ENCODE measurements around the gene VEGFC.

DNA sequence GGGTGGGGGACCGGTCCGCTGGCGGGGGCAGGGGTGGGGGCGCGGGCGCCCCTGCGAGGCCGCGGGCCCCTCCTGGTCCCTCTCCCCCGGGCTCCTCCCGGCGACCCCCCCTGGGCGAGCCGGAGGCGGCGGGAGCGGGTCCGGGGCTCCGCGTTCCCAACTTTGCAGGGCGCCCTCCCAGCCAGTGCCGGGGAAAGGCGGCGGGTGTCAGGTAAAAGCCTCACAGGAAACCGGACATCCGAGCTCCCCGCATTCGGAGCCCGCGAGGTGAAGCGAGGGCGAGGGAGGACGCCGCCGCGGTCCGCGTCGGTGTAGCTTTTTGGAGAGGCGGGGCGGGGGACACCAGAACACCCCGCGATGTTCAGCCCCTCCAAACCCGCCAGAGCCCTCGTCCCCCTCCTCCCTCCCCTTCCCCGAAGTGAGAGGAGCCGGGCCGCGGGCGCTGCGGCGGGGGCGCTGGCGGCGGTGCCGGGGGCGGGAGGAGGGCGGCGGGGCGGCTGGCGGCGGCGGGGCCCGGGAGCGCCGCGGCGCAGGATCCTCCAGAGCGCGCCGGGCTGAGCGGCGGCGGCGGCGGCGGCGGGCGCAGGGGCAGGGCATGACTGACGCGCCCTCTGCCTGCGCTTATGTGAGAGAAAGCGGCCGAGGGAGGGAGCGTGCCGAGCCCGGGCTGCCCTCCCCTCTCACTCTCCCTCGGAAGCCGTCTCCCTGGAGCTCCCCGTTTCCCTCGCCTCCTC lies at the start of gene VEGFC:
- TF ChIP-seq, protein P1, sequence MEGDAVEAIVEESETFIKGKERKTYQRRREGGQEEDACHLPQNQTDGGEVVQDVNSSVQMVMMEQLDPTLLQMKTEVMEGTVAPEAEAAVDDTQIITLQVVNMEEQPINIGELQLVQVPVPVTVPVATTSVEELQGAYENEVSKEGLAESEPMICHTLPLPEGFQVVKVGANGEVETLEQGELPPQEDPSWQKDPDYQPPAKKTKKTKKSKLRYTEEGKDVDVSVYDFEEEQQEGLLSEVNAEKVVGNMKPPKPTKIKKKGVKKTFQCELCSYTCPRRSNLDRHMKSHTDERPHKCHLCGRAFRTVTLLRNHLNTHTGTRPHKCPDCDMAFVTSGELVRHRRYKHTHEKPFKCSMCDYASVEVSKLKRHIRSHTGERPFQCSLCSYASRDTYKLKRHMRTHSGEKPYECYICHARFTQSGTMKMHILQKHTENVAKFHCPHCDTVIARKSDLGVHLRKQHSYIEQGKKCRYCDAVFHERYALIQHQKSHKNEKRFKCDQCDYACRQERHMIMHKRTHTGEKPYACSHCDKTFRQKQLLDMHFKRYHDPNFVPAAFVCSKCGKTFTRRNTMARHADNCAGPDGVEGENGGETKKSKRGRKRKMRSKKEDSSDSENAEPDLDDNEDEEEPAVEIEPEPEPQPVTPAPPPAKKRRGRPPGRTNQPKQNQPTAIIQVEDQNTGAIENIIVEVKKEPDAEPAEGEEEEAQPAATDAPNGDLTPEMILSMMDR (conservative IDR thresholded peaks at IDR 0.05): no peak
- TF ChIP-seq EZH2 (IDR thresholded peaks at IDR 0.05; ENCODE audit: low read depth): no peak
